Putamen (tissue), 1 donor: ENCODE measurements around the gene NDNF.

Source experiments
- DNase-seq: peaks from one replicate; pipeline ENCODE4 v3.0.0-alpha.2; 2016; ENCODE audit warnings: low spot score

The NDNF gene

GRCh38 chr4:121070696-121071639, 1.4 kb downstream of the NDNF start:
- no peak for DNase-seq

- no peak for DNase-seq
Measured at GRCh38 chr4:121070274-121070673, 2.1 kb downstream of the NDNF start.

GRCh38 chr4:121069430-121069829, 2.9 kb downstream of the NDNF start:
- DNase-seq, result no peak

- DNase-seq, result no peak
Measured at GRCh38 chr4:121064482-121064881, 7.9 kb downstream of the NDNF start.

- DNase-seq, result no peak
Measured at GRCh38 chr4:121062521-121062920, 9.8 kb downstream of the NDNF start.

GRCh38 chr4:121061861-121062260, 10.5 kb downstream of the NDNF start:
- DNase-seq, result no peak

GRCh38 chr4:121061215-121061614, 11.1 kb downstream of the NDNF start:
- no peak for DNase-seq

GRCh38 chr4:121057466-121057922, 14.8 kb downstream of the NDNF start:
- DNase-seq, result no peak

GRCh38 chr4:121056066-121056465, 16.3 kb downstream of the NDNF start:
- DNase-seq, result no peak

- DNase-seq, result no peak
Measured at GRCh38 chr4:121054373-121054772, 18.0 kb downstream of the NDNF start.

GRCh38 chr4:121053601-121054143, 18.7 kb downstream of the NDNF start:
- DNase-seq, result no peak

- no peak for DNase-seq
Measured at GRCh38 chr4:121050300-121050699, 22.0 kb downstream of the NDNF start.

GRCh38 chr4:121049072-121049599, 23.2 kb downstream of the NDNF start:
- no peak for DNase-seq

- DNase-seq, result no peak
Measured at GRCh38 chr4:121048165-121048564, 24.2 kb downstream of the NDNF start.

GRCh38 chr4:121041307-121042090, 30.8 kb downstream of the NDNF start:
- DNase-seq, result no peak

- DNase-seq, result no peak
Measured at GRCh38 chr4:121034017-121034416, 38.3 kb downstream of the NDNF start.

GRCh38 chr4:121030711-121031110, 41.6 kb downstream of the NDNF start:
- DNase-seq, result no peak

GRCh38 chr4:121030131-121030530, 42.2 kb downstream of the NDNF start:
- no peak for DNase-seq

GRCh38 chr4:121026034-121026433, 46.3 kb downstream of the NDNF start:
- no peak for DNase-seq

- no peak for DNase-seq
Measured at GRCh38 chr4:121025540-121025939, 46.8 kb downstream of the NDNF start.

GRCh38 chr4:121018543-121018942, 53.8 kb downstream of the NDNF start:
- DNase-seq, result no peak

GRCh38 chr4:121016611-121017010, 55.7 kb downstream of the NDNF start:
- DNase-seq, result no peak
